Tibial nerve (tissue), 4 donors: Measurements from ENCODE around the gene KRT3. TPM values are rescaled to one million over a fixed set of nuclear protein-coding genes. Genes with fewer than 3 reads are reported as not detected.

Experiments
- DNase-seq, 2 donors: peaks; one replicate each; pipeline ENCODE4 v3.0.0-alpha.2; 2019; ENCODE audit warnings: low spot score in 2 of 2
- H3K27ac ChIP-seq, 4 donors: fragments of 200-600 bp; sonication (generic) in 3 of 4; one replicate each; pipeline ENCODE4 v1.5.1; 2017 to 2019; ENCODE audit warnings: mild to moderate bottlenecking in 1 of 4
- H3K27me3 ChIP-seq, 2 donors: fragments of 200-600 bp; sonication (generic) in 1 of 2; one replicate each; pipeline versions ENCODE4 v1.5.1 to v1.6.0; 2017 to 2019
- H3K36me3 ChIP-seq, 3 donors: fragments of 200-600 bp; sonication (generic); one replicate each; pipeline ENCODE4 v1.5.1; 2018 to 2019
- H3K4me1 ChIP-seq, 4 donors: fragments of 200-600 bp; sonication (generic) in 3 of 4; one replicate each; pipeline ENCODE4 v1.5.1; 2017 to 2019
- H3K4me3 ChIP-seq, 4 donors: fragments of 200-600 bp; sonication (generic) in 3 of 4; one replicate each; pipeline ENCODE4 v1.5.1; 2017 to 2019; ENCODE audit warnings: mild to moderate bottlenecking in 1 of 4, moderate library complexity in 1 of 4
- H3K9me3 ChIP-seq, 4 donors: fragments of 200-600 bp; sonication (generic) in 3 of 4; one replicate each; pipeline ENCODE4 v1.5.1; 2017 to 2019
- EP300 ChIP-seq, 2 donors: sonication (generic); formaldehyde crosslinking; IDR thresholded peaks; one replicate each; pipeline ENCODE4 v1.6.1; 2017; ENCODE audit warnings: antibody characterized with exemption in 2 of 2, mild to moderate bottlenecking in 1 of 2
- POLR2A ChIP-seq, 2 donors: fragments of 450-650 bp; IDR thresholded peaks; one replicate each; pipeline ENCODE4 v1.6.1; 2017; ENCODE audit warnings: antibody characterized with exemption in 2 of 2, mild to moderate bottlenecking in 2 of 2, moderate library complexity in 2 of 2
- WGBS, 2 donors: methylation state at CpG; one replicate each; pipeline ENCODE4 v1.1.5; 2018; 5-methylcytosine and 5-hydroxymethylcytosine counted together
- total RNA-seq, 4 donors: library from RNA; depleted of rRNA; stranded (reverse); fragments of >200 nt; gene quantifications; one replicate each; pipeline ENCODE4 v1.1.0, GENCODE V29; 2016
- TF ChIP-seq, protein P1 (sequence below), 5 experiments: fragments of 200-600 bp in 3 of 5; fragments of 450-650 bp in 2 of 5; sonication (generic) in 3 of 5; IDR thresholded peaks; one replicate each; pipeline ENCODE4 v1.5.1; 2016 to 2019; ENCODE audit warnings: antibody characterized with exemption in 5 of 5, mild to moderate bottlenecking in 3 of 5, moderate library complexity in 2 of 5

Gene KRT3
- total RNA-seq, 4 donors from 2014 or later: not detected

DNA sequence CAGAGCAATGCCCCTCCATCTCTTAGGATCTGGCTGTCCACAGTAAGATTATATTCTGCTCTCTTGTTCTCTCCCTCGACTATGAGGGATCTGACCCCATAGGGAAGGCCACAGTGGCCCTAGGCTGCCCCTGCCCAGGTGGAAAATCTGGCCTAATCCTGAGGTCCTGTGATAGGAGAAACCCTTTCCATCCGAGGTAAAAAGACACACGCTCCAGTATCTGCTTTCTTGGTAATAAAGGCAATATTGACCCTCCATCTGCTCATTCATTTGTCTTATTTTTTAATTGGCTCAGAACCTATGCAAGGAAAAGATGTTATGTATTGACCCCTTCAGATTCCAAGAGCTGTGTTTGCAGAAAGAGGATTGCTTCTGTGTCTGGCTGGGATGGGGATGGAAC, 28.5 kb downstream of the KRT3 start:
- Histone ChIP-seq H3K4me3 (no peak overlapping the region), H3K27ac (no peak overlapping the region), H3K27me3 (no peaks in the 10 kb centered on the region), H3K36me3 (no peaks in the 10 kb centered on the region), H3K4me1 (no peaks in the 10 kb centered on the region), H3K9me3 (no peaks in the 10 kb centered on the region)
- WGBS, 2 donors: 44 to 72% methylated on average over 3 of the region's 3 CpGs
- DNase-seq: no peak
- TF ChIP-seq, protein P1, sequence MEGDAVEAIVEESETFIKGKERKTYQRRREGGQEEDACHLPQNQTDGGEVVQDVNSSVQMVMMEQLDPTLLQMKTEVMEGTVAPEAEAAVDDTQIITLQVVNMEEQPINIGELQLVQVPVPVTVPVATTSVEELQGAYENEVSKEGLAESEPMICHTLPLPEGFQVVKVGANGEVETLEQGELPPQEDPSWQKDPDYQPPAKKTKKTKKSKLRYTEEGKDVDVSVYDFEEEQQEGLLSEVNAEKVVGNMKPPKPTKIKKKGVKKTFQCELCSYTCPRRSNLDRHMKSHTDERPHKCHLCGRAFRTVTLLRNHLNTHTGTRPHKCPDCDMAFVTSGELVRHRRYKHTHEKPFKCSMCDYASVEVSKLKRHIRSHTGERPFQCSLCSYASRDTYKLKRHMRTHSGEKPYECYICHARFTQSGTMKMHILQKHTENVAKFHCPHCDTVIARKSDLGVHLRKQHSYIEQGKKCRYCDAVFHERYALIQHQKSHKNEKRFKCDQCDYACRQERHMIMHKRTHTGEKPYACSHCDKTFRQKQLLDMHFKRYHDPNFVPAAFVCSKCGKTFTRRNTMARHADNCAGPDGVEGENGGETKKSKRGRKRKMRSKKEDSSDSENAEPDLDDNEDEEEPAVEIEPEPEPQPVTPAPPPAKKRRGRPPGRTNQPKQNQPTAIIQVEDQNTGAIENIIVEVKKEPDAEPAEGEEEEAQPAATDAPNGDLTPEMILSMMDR (IDR thresholded peaks at IDR 0.05): no peak
- no peak for TF ChIP-seq EP300 (IDR thresholded peaks at IDR 0.05)
- TF ChIP-seq POLR2A (IDR thresholded peaks at IDR 0.05): no peak

DNA sequence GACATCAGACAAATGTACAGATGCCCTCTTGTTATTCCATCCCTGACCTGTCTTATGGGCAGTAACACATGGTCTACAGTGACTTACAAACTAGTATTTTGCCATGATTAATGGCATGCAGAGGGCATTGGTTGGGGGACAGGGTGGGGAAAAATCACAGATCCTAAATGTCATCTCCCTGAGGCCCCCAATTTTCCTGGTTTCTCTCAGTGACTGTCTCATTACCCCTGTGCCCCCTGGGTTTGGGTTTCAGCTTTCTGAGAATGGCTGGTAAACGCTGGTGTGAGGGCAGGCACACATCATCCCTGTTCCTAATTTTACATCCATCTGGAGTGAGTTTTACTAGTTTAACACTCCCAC, 28.9 kb downstream of the KRT3 start:
- Histone ChIP-seq H3K4me1 (no peaks in the 10 kb centered on the region), H3K27ac (no peak overlapping the region), H3K27me3 (no peaks in the 10 kb centered on the region), H3K4me3 (no peak overlapping the region), H3K36me3 (no peaks in the 10 kb centered on the region), H3K9me3 (peaks cover 0 to 4% (median 0%) of the 10 kb centered on the region in 4 donors)
- no peak for DNase-seq
- 74 to 83% methylated on average over 1 of the region's 1 CpG for WGBS, 2 donors
- TF ChIP-seq EP300 (IDR thresholded peaks at IDR 0.05): no peak
- TF ChIP-seq, protein P1 (IDR thresholded peaks at IDR 0.05): no peak
- TF ChIP-seq POLR2A (IDR thresholded peaks at IDR 0.05): no peak

DNA sequence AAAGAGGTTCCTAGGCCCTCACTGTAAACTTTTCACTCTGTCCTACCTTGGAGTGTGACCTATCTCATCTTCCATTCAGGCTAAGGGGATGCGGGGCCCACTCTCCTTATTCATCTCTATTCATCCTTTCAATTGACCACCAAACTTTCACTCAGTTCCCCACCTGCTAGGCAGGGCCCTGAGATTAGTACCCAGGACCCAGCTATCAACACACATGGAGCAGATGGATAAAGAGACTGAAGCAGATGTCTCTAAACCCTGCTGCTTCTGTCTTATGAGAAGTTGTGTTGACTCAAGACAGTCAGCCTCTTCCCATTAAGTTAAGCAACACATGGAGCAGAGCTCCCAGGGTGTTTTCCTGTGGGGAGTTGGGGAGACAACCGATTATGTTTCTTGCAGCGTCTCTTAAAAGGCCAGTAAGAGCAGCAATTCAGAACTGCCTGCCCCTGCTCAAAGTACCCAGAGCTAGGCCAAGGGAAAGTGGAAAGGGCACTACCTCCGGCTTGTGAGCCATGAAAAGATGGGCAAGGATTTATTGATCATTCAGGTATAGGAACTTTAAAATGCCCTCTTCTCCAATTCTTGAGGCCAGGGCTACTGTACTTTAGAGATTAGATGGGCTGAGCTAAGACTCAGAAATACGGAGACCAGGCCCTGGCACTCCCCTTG, 29.4 kb downstream of the KRT3 start:
- Histone ChIP-seq H3K36me3 (no peaks in the 10 kb centered on the region), H3K4me3 (no peak overlapping the region), H3K4me1 (no peaks in the 10 kb centered on the region), H3K27me3 (no peaks in the 10 kb centered on the region), H3K27ac (no peak overlapping the region), H3K9me3 (peaks cover 0 to 9% (median 0%) of the 10 kb centered on the region in 4 donors)
- TF ChIP-seq EP300 (IDR thresholded peaks at IDR 0.05) (no peak), POLR2A (IDR thresholded peaks at IDR 0.05) (no peak)
- TF ChIP-seq, protein P1 (IDR thresholded peaks at IDR 0.05): no peak
- 84 to 89% methylated on average over 5 of the region's 5 CpGs for WGBS, 2 donors
- no peak for DNase-seq

DNA sequence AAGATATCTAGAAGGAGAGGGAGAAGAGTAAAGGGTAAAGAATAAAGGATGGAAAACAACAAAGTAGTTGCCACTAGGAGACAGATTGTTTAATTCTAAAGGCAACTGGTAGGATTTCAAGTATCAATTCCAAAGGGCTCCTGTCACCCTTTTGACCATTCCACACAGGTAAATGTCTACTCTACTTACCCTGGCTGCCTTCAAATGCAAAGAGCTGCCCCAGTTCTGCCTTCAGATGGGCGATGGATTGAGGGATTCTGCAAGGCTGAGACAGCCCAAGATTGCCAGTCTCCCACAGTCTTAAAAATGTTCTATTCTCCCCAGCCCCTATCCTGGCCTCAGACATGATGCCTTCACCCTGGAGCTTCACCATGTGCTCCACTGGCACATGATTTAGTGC, 30.2 kb downstream of the KRT3 start:
- TF ChIP-seq EP300 (IDR thresholded peaks at IDR 0.05): no peak
- TF ChIP-seq, protein P1 (IDR thresholded peaks at IDR 0.05): no peak
- no peak for TF ChIP-seq POLR2A (IDR thresholded peaks at IDR 0.05)
- H3K27ac ChIP-seq: no peak overlapping the region
- WGBS, 2 donors: 62 to 67% methylated on average over 1 of the region's 1 CpG

DNA sequence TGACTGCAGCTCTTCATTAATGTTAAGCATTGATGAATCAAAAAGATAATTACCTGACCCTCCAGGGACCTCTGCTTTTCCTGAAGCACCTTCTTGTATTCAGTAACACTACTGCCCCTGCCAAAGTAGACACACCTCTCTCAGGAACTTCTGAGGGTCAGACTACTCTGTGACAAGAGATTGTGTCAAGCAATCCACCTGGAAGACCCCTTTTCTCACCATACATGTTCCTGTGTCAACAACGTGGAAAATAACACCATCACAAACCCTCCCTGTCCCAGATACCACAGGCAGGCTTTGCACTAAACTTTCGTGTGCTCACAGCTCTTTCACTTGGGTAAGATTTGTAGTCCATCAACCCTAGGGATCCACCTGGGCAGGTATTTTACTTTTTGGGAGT, 31.9 kb downstream of the KRT3 start:
- H3K36me3 ChIP-seq: no peaks in the 10 kb centered on the region
- no peak overlapping the region for H3K4me3 ChIP-seq
- no peak overlapping the region for H3K27ac ChIP-seq
- DNase-seq: no peak
- TF ChIP-seq POLR2A (IDR thresholded peaks at IDR 0.05) (no peak), EP300 (IDR thresholded peaks at IDR 0.05) (no peak)
- TF ChIP-seq, protein P1 (IDR thresholded peaks at IDR 0.05): no peak
- H3K9me3 ChIP-seq: peaks cover 0 to 27% (median 3%) of the 10 kb centered on the region in 4 donors
- 78 to 89% methylated on average over 2 of the region's 2 CpGs for WGBS, 2 donors
- no peaks in the 10 kb centered on the region for H3K27me3 ChIP-seq
- H3K4me1 ChIP-seq: no peaks in the 10 kb centered on the region

More for the DNA sequence above, 30.2 kb downstream of the KRT3 start:
- no peak for DNase-seq
- Histone ChIP-seq H3K4me3 (no peak overlapping the region), H3K27me3 (no peaks in the 10 kb centered on the region), H3K36me3 (no peaks in the 10 kb centered on the region), H3K4me1 (no peaks in the 10 kb centered on the region), H3K9me3 (peaks cover 0 to 17% (median 2%) of the 10 kb centered on the region in 4 donors)
